Left renal cortex interstitium (tissue), 4 donors: ENCODE data around the gene PRKG1. TPM values are rescaled to one million over a fixed set of nuclear protein-coding genes. Genes with fewer than 3 reads are reported as not detected.
"Not testable (repeated sequence)": the region's sequence is repeated elsewhere in the genome, so short reads cannot be mapped to it uniquely, and the experiment has no call there.

Experiments
- DNase-seq, 4 donors: peaks; one replicate each; pipeline ENCODE4 v3.0.0-alpha.2; 2013; ENCODE audit warnings: low read depth in 4 of 4, low spot score in 2 of 4, missing footprints in 1 of 4
- polyA plus RNA-seq, 4 donors: library from polyadenylated mRNA; unstranded; fragments of 120-200 nt; gene quantifications; one replicate each; pipeline ENCODE4 v1.2.1, GENCODE V29; 2013; ENCODE audit not compliant: insufficient read length in 4 of 4

The PRKG1 gene
- polyA plus RNA-seq, 4 donors = 12.3 to 14.3 (median 13.4) TPM

DNA sequence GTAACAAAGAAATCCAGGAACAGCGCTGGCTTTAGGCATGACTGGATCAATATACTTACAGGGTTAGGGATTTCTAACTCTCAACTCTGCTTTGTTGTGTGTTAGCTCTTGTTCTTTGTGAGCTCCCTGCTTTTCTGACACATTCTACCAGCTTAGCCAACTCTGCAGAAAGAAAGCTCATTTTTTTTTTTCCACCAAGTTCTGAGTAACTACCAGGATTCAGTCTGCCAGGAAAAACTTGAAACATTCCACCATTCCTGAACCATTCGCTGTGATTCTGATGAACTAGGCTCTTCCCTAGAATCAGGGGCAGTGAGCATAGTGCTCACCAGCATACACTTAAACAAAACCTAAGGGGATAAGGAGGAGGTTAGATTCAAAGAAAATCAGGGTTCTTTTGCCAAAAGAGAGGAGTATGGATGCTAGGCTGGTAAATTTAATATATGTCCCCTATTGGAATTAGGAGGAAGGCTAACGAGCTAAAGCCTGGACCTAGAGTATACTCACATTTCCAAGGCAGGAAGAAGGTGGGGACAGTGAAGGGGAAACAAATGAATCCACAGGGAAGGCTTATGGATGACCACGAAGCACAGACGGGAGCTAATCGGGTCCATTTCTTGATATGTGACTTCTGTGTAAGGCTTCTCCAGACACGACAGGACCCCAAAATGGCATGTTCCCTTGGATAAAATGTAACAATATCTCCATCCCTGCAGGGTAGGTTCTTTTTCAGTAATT, 183.4 kb downstream of the PRKG1 start:
- DNase-seq = no peak

DNA sequence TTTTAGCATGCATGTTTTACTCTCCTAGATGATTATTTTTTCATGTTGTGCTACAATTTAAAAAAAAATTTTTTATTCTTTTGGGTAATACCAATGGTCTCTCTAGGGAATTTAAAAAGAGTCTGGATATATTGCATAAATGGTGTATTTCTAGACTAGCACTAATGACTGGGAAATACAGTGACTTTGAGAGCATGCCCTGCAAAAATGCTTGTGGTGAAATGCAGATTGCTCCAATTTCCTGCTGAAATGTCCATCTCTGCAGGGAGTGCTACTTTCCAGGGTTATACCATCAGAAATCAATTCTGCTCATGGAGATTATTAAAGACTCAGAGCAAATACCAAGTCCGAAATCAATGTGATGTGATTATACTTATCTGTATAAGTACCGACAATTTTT, 186.1 kb downstream of the PRKG1 start:
- no peak for DNase-seq

DNA sequence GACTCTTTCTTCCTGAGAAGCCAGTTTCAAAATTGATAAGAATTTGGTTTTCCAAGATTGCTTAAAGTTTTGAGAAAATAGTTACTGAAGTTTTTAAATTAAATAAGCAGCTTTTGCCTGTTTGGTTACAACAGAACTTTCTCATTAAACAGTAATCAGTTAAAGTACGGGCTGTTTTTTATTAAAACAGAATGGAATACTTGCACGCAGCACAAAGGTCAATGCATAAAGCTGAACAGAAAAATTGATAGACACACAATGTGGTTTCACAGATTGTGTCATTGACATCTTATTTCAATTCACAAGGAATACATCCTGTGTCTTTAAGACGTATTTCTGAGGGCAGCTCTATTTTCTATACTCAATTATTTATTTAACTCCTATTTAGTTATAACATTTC, 192.2 kb downstream of the PRKG1 start:
- DNase-seq = no peak

DNA sequence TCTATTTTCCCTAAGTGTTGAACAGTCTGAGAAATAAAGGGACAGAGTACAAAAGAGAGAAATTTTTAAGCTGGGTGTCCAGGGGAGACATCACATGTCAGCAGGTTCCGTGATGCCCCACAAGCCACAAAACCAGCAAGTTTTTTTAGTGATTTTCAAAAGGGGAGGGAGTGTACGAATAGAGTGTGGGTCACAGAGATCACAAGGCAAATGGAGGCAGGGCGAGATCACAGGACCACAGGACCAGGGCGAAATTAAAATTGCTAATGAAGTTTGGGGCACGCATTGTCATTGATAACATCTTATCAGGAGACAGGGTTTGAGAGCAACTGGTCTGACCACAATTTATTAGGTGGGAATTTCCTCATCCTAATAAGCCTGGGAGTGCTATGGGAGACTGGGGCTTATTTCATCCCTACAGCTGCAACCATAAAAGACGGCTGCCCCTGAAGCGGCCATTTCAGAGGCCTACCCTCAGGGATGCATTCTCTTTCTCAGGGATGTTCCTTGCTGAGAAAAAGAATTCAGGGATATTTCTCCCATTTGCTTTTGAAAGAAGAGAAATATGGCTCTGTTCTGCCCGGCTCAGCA, 193.8 kb downstream of the PRKG1 start:
- DNase-seq = not testable (repeated sequence)

DNA sequence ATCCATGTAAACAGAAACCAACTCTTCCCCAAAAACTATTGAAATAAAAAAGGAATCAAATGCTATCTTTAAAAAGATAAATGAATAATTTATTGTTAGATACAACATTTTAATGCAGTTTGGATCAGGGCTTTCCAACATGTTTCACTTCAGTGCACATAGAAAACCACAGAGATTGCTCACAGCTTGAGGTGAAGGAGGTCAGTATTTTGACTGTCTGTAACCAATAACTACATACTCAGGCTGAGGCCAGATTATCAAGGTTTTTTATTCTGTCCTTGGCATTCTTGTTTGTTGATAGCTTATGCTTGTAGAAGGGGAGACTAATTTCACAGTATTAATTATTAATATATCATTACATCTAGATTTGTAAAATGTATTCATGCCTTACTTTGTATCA, 195.5 kb downstream of the PRKG1 start:
- DNase-seq = no peak

DNA sequence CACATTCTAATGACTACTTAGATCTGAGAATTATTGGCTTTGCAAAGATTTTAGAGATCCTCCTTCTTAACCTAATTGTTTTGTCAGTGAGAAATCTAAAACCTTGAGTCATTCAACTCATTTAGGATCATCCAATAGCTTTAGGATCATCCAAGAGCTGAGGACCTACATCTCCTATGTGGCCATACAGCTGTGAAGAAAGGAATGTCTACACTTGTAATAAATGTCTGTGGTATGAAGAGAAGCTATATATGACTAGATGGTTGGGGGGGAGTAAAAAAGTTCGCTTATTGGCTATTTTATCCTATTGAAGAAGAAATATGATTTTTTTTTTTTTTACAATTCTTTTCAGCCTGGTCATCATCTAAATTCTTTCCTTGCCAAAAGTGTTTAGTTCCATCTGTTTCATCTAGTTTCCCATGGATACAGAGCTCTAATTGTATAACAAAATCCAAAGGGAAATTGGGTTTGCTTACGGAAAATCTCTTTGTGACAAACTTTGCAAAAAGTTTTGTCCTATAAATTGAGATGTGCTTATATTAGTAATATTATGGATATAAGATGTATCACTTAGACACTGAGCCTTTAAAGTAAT, 196.7 kb downstream of the PRKG1 start:
- DNase-seq = no peak

DNA sequence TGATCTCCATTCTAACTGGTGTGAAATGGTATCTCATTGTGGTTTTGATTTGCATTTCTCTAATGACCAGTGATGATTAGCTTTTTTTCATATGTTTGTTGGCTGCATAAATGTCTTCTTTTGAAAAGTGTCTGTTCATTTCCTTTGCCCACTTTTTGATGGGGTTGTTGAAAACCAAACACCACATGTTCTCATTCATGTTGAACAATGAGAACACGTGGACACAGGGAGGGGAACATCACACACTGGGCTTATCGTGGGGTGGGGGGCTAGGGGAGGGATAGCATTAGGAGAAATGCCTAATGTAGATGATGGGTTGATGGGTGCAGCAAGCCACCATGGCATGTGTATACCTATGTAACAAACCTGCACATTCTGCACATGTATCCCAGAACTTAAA, 197.8 kb downstream of the PRKG1 start:
- DNase-seq = not testable (repeated sequence)

DNA sequence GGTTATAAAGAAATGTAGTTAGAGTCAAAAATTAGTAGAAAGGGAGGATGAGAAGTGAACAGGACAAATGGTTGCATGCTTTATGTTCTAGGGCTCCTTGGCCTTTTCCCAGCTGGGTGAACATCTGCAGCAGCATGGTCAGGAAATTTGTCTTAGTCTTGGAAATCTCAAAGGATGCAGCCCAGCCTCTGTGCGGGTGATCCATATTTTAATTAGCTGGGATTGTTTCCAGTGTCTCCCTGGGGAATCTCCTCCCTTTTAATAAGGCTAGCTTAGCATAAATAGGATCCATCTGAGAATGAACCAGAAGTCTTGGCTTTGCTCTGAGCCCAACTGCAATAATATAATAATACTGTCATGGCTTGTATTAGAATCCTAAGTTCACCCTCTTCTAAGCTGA, 198.3 kb downstream of the PRKG1 start:
- DNase-seq = no peak

DNA sequence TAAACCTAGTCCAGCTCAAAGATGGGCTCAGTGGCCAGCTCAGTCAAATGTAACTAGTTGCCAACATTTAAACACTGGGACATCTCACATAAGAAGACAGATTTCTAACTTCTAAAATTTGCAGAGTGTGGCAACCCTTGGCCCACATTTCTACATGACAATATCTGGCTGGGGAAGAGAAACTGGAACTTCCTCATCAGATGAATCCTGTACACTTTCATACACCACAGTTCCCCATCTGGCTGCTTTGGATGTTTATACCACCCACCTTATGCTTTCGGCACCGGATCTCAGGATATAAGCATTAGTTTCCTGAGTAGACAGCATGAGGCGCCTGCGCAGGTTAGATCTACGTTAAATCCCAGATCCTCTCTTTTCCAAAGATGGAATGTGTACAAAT, 199.3 kb downstream of the PRKG1 start:
- no peak for DNase-seq

DNA sequence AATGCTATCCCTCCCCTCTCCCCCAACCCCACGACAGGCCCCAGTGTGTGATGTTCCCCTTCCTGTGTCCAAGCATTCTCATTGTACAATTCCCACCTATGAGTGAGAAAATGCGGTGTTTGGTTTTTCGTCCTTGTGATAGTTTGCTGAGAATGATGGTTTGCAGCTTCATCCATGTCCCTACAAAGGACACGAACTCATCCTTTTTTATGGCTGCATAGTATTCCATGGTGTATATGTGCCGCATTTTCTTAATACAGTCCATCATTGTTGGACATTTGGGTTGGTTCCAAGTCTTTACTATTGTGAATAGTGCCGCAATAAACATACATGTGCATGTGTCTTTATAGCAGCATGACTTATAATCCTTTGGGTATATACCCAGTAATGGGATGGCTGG, 201.8 kb downstream of the PRKG1 start:
- not testable (repeated sequence) for DNase-seq

DNA sequence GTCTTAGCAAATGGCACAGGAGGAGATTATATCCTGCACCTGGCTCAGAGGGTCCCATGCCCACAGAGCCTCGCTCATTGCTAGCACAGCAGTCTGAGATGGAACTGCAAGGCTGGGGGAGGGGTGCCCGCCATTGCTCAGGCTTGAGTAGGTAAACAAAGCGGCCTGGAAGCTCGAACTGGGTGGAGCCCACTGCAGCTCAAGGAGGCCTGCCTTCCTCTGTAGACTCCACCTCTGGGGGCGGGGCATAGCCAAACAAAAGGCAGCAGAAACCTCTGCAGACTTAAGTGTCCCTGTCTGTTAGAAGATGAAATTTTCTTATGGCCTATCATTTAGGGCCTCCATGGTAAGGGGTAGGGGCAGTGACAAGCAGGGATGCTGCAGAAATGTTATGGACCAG, 207.1 kb downstream of the PRKG1 start:
- not testable (repeated sequence) for DNase-seq

DNA sequence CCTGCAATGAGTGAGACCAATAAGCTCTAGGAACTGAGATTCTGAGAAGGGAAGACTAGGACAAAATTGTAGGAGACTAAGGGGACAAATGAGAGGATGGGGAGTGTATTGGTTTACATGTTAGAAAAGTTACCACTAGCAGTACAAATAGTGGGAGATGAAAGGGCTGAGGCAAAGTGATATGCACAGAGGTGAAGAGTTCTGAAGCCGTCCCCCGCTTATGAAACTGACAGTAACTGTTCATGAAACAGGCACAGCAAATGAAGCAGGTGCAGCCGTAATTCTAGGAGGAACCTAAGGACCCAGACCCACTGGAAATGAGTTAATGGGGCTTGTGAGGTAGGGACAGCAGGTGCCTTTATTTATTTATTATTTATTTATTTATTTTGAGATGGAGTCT, 211.3 kb downstream of the PRKG1 start:
- DNase-seq = peak in 2 of 4 donors; percentile 24 to 25

DNA sequence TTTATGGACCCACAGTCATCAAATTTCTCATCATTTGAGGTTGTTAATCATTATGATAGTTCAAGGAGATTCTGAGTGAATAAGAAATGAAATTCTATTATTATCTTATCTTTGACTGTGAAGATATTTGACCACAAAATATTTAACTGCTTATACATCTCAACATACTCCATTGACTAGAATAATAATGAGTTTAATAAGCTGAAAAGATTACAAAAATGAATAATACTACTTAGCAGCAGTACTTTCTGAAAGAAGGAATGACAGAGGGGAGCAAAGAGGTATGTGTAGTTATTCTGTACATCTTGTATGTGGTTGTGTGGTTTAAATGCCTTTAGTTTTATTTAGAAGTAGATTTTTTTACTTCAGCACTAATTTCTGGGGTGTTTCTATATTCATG, 214.2 kb downstream of the PRKG1 start:
- no peak for DNase-seq

DNA sequence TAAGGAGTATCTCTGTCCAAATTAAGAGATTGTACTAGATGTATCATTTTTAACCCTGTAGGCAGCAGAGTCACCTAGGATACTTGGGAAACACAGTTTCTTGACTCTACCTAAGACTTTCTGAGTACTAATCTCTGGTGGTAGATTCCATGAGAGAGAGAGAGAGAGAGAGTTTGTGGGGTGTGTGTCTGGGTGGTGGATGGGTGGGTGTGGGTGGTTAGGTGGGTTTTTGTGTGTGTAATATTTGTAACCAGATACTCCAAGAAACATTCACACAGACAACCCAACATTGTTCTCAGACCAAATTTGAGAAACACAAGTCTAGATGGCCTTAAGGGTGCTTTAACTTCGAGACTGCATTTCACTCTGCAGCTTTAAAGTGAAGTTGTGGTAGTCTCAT, 215.2 kb downstream of the PRKG1 start:
- no peak for DNase-seq

DNA sequence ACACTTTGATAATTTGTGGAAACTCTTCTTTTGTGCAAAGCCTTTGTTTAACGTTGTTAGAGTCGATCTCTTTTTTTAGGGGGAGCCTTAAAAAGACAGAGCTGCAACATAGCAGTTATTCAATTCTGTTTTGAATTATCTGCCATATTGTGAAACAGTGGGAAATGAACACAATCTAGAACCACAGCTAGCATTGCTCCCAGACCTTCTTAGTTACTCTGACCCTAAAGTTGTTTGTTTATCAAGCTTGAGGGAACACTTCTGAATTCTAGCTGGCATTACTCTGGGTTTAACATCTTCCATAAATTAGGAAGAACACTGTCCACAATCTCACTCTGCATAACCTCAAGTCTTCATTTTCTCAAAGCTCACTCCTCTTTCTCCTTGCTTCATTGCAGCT, 217.7 kb downstream of the PRKG1 start:
- DNase-seq = no peak

DNA sequence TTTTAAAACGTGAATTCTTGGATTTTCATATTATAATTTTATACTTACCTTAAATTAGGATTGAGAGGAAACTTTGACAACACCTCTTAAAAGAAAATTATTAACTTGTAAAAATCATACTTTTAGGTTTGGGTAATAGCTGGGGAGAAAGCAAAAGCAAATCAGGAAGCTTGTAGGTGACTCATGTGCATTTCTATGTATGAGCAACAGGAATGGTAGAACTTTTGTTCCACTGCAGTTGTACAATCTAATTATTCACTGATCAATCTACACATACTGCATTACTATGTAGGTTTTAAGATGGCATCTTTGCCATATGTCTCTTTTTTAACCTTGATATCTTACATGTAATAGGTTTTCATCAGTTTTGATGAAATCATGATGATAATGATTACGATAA, 223.2 kb downstream of the PRKG1 start:
- DNase-seq = no peak

DNA sequence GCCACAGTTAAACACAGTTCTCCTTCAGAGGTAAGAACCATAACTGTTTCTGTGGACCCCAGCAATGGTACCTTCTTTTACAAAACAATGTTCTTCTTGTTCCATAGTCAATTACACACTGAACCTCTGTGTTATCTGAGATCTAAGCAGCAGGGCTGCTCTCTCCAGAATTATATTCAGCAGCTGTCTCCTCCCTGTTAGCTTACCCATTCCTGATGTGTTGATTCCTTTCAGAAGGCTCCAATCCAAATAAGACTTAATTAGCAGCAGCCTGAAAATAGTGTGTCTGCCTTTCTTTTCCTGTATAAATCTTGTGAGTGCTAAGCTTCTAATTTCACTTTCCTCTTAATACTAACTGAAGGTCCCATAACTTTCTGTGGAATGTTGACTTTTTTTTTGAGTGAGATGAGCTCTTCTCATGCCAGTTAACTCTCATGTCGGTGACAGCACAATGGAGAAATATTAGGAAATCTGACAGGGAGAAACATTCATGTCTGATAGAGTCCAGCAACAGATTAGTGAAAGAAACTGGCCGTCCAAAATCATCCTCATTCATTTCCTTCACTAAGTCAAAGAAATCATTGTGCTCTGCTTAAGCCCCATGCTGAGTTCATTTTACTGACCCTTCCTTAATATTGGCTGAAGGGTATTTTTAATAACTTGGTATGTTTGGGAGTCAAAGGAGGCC, 226.5 kb downstream of the PRKG1 start:
- no peak for DNase-seq

DNA sequence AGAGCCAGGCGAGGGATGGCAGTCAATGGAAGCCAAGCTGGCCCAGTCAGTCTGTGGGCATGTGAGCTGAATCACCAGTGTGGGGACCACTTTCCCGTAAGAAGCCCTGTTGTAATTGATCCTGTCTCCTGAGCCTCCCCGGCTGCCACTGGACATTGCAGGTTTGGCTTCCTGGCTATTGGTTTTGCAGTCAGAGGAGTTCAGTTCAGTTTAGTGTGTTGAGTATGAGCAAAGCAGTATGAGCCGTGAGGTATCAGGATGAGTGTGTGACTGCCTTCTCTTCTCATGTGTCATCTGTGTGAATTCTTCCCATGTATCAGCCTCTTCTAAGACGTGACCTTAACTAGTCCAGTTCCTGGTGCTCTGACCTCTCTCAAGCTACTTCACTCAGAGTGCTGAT, 227.4 kb downstream of the PRKG1 start:
- no peak for DNase-seq

DNA sequence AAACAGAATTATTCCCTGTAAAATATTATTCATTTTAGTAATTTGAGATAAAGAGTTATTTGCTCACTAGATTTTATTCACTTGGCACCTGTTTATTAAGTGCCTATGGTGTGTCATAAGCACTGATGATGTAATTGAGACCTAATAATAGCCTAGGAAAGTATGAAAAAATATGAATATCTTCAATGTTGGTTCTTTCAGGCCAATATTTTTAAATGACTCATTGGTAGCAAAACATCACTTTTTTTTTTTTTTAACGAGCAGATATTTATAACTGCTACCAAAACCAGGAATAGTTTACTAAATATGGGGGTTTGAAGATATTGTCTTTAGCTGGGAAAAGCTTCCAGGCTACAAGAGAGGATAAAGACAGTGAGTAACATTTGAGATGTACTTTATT, 228.0 kb downstream of the PRKG1 start:
- DNase-seq = no peak

DNA sequence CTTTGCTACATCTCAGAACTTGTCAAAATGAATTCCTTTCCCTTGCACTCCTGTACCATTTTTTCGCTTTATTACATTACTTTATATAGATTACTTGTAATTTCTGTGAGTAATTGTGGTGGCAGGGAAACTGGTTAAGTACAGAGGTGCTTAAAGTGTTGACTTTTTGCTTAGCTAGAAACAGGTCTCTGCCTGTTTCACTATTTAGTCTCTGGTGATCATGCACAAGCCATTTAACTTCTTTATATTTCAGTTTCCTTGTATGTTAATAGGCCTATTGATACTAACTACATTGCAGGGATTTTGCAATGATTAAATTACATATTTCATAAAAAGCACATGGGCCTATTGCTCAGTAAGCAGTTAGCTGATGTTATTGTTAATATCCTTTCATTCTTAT, 233.8 kb downstream of the PRKG1 start:
- no peak for DNase-seq

DNA sequence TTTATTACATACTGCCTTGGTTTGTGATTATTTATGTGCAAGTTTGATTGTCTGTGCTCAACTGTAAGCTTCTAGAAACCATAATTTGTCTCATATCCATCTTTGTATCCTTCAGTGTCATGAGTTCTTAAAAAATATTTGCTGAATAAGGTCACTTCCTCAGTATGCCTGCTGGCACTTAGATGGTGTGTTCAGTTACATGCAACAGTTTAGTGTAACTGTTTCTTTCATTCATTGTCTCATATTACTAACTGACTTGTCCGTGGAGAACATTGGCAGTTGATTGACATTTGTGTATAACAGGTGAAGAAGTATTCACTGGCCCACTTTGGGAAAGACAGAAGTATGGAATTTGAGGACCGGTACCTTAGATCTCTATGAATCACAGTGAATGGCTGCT, 236.9 kb downstream of the PRKG1 start:
- no peak for DNase-seq

DNA sequence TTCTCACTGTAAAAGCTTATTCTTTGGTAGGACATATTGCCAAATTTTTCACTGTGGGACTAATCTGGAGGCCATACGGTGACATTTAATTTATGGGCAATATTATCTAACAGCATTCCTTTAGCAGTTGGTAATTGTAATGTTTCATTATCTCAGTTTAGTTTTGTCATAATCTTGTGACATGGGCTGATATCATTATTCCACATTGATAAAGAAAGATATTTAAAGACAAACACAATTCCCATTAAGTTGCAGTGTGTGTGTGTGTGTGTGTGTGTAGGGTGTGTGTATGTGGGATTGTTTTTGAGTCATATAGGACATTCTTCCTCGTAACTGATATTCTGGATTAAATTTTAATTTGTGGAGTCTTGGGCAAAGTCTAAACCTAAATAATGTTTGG, 238.5 kb downstream of the PRKG1 start:
- DNase-seq = no peak
